Measurements from ENCODE around the gene HSPBP1. TPM values are rescaled to one million over a fixed set of nuclear protein-coding genes. Genes with fewer than 3 reads are reported as not detected.

The HSPBP1 gene
- total and polyA plus RNA-seq, 2 donors (not counting 3 experiments of a cell fraction or from before 2014, with no cell fraction given): 30.4 to 47.5 TPM

- CTCF ChIA-PET: interaction anchor here (1.3 to 1.6 kb wide), 2 partner anchors 14 to 24 kb away, joined by 4 read pairs; no protein-coding TSS in a partner anchor
- Histone ChIP-seq H3K4me2 (ENCODE audit: insufficient read depth, low read length) (no peak overlapping the region), H3K27me3 (ENCODE audit: control insufficient read depth in 2 of 2, insufficient read depth in 2 of 2, low read length in 2 of 2) (no peaks in the 10 kb centered on the region), H2AFZ (ENCODE audit: low read depth, low read length) (no peak overlapping the region), H3K4me3 (replicated peaks in 1 of 3; ENCODE audit: insufficient read depth in 1 of 3, low read depth in 1 of 3, low read length in 3 of 3) (no peak overlapping the region), H3K27ac (ENCODE audit: insufficient read depth, low read depth, low read length) (no peak overlapping the region), H3K9me1 (replicated peaks; ENCODE audit: control insufficient read depth, extremely low read depth, insufficient read depth, low read length) (no peaks in the 10 kb centered on the region), H3K9ac (replicated peaks; ENCODE audit: extremely low read depth, insufficient read depth, low read length) (no peak overlapping the region), H3K79me2 (ENCODE audit: control insufficient read depth, insufficient read depth, low read length) (no peaks in the 10 kb centered on the region), H4K20me1 (replicated peaks; ENCODE audit: control insufficient read depth, extremely low read depth, insufficient read depth, low read length) (no peaks in the 10 kb centered on the region), H3K9me3 (replicated peaks; ENCODE audit: control insufficient read depth, insufficient read depth, low read length) (no peaks in the 10 kb centered on the region), H3K36me3 (ENCODE audit: control insufficient read depth in 2 of 2, extremely low read depth in 1 of 2, insufficient read depth in 2 of 2, low read length in 2 of 2) (peaks cover 0 to 6% of the 10 kb centered on the region in 2 experiments), H3K4me1 (ENCODE audit: control insufficient read depth, extremely low read depth, insufficient read depth, low read length) (peaks cover 3% of the 10 kb centered on the region)
- DNase-seq (ENCODE audit: low read depth, low spot score) (no peak), FAIRE-seq (no peak)
- BruUV-seq (replicated peaks): no TSS peak
- dilution Hi-C loops (cut with MboI; ENCODE audit: extremely low pct_ligation_motif_present, low sequenced_read_pairs) (no loop called here), intact Hi-C loops (cut with micrococcal nuclease) (no loop called here)
- no peak for TF ChIP-seq GATA2 (IDR thresholded peaks at IDR 0.05; ENCODE audit: insufficient read depth, insufficient read length, low read depth, low read length)
- no peak for TF ChIP-seq POLR2AphosphoS5 (IDR thresholded peaks at IDR 0.05; ENCODE audit: insufficient read depth, low read depth, low read length)
- TF ChIP-seq MYC (IDR thresholded peaks at IDR 0.05; ENCODE audit: low read depth, low read length): no peak
- no peak for TF ChIP-seq MAX (IDR thresholded peaks at IDR 0.05; ENCODE audit: insufficient read depth, insufficient read length)
- no peak for TF ChIP-seq POLR2A (IDR thresholded peaks at IDR 0.05; ENCODE audit: low read depth, low read length)
- TF ChIP-seq JUN (IDR thresholded peaks at IDR 0.05; ENCODE audit: borderline replicate concordance, insufficient read depth, insufficient read length, low read depth): no peak
- TF ChIP-seq CTCF (IDR thresholded peaks at IDR 0.05; ENCODE audit: extremely low read depth in 1 of 2, insufficient read depth in 1 of 2, low read depth in 1 of 2, low read length in 2 of 2): no peak
- no peak for TF ChIP-seq EZH2 (IDR thresholded peaks at IDR 0.05; ENCODE audit: borderline replicate concordance, low read depth, low read length, severe bottlenecking)
- TF ChIP-seq FOS (IDR thresholded peaks at IDR 0.05; ENCODE audit: borderline replicate concordance, insufficient read depth, low read length): no peak
- POLR2A ChIA-PET: no interaction called here
Observed at GRCh38 chr19:55277494-55277893, 2.4 kb downstream of the HSPBP1 start.
